Activated CD4-positive, alpha-beta T cell treated with anti-CD3 and anti-CD28 coated beads, Interleukin-2, amount 50 U/mL, for 24 hours (primary cell): ENCODE data around the gene SFTA2.
"Not testable (repeated sequence)": the region's sequence is repeated elsewhere in the genome, so short reads cannot be mapped to it uniquely, and the experiment has no call there.

Source experiments
- DNase-seq, 2 donors: peaks; one replicate each; pipeline ENCODE4 v3.0.0-alpha.2; 2020; ENCODE audit warnings: low read depth in 1 of 2, low spot score in 1 of 2

The SFTA2 gene

DNA sequence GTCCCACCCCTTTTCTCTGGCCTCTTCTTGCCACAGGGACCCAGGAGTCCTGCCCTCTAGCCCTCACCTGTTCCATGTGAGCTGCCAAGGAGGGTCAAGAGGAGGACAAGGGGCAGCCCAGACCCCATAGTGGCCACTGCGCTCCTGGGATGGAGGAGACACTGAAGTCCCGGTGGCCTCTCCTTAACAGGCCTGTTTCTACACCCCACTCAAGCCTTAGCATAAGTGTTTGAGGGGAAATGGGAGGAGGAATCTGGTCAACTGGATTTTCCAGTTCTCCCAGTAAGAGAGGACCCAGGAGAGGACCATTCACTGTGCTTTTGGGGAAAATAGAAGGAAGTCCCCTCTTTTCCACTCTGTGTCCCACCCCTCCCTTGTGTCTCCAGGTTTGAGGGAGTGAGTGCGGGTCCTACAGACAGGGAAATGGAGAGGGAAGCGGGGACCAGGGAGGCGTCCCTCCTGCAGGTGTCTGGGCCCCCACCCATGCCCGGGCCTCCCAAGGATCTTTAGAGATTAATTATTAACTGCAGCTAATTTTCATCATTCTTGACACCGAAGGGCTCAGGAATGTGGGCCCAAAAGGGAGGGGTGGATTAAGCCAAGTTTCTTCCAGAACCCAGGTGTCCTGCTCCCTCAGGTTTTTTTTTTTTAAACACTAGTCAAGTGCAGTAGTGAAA, at the start of gene SFTA2:
Gene SFTA2 (minus strand): TSS at position 202 of the 677 bp plus-strand sequence. CDS start 74 bp downstream, at position 128.
- DNase-seq = no peak

GRCh38 chr6:30979690-30980089, 47.7 kb upstream of the SFTA2 start:
- DNase-seq = no peak

DNA sequence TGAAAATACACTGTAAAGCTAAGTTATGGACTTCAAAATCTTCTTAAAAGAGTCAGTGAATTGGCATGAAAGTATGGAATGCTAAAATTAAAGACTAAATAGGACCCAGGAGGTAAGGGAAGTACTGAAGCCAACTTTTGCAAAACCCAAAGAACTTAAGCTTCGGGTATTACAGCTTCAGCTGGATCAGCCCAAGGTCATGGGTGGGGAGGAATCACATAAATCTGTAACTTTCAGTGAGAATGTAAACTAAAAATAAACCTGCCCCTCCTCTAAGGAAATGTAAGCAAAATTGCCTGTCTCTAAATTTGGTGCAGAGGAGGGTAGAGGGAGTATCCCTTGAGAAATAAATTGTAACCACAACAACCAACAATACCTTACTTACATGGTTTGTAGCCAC, 47.2 kb upstream of the SFTA2 start:
- DNase-seq = no peak

DNA sequence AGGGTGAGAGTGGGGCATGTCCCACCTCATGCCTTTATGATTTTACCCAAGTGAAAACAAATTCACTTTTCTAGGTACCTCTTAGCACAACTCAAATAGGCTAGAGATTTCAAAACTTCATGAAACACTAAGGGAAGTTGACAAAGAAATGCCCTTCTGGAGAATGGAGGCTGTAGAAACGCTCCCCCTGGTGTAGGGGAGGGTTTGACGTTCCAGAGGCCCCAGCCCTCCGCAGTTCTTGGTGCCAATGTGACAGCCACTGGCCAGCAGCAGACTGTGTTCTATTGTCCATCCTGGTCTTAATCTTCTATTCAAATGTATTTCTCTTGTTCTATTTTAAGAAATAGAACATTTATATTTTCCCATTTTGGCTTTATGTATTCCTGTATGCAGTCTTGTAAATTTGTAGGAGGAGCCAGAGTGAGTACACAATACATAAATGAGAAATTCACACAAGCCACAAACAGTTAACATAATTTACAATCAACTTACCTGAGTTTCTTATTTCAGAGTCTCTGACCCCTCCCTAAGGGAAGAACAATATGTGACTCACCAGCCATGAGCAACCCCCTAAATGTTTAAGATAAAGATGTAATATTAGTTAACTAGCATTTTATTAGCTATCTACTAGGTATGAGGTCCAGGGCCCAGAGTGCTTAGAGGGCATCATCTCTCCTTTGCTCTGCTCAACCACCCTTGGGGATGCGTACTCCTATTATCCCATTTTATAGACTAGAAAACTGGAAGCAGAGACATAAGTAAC, 42.7 kb upstream of the SFTA2 start:
- no peak for DNase-seq

- no peak for DNase-seq
Measured at GRCh38 chr6:30972816-30973215, 40.8 kb upstream of the SFTA2 start.

DNA sequence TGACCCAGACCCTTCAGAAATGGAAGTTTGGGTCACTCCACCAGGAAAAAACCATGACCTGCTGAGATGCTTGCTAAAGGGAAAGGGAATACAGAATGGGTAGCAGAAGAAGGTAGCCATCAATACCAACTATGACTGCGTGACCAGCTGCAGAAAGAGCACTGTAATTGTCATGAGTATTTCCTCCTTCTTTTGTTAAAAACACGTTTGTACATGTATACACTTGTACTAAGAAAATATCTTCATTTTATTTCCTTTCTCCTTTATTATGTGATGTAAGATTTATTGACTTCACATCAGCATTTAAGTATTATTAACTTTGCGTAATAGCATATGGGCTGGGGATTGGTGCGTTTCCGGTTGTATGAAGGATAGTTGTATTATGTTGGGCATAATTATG, 39.0 kb upstream of the SFTA2 start:
- DNase-seq = no peak

- not testable (repeated sequence) for DNase-seq
Measured at GRCh38 chr6:30969171-30969570, 37.2 kb upstream of the SFTA2 start.

GRCh38 chr6:30966154-30966553, 34.2 kb upstream of the SFTA2 start:
- no peak for DNase-seq

- no peak for DNase-seq
Measured at GRCh38 chr6:30965140-30965601, 33.2 kb upstream of the SFTA2 start.

- DNase-seq = no peak
Measured at GRCh38 chr6:30964075-30964474, 32.1 kb upstream of the SFTA2 start.

DNA sequence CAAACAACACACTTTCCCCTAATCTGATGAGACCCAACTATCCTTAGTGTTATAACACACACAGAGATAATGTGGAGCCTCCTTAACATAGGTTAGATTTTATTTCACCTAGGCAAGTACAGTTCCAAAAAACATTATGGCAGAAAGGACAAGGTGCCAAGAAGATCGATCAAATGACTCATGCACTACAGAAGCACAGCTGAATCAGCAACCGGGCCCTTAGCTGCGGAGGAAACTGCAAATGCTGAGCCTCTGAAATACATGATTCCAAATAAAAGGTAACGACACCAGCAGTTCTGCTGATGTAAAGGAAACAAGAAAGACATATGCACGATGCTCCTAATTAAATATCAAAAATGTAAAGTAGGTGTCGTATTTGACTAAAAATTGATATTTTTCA, 31.7 kb upstream of the SFTA2 start:
- no peak for DNase-seq

DNA sequence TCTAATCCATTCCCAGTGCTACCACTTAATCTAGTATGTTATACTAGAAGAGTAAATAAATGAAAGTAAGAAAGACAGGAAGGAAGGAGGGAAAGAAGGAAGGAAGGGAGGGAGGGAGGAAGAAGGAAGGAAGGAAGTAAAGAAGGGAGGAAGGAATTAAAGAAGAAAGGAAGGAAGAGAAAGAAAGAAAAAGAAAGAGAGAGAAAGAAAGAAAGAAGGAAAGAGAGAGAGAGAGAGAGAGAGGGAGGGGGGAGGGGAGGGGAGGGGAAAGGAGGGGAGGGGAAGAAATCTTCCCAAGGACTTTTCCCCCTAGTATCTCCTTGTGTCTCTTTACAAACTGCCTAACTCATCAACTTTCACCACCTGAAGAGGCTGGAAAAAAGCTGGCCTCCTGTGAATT, 30.7 kb upstream of the SFTA2 start:
- DNase-seq = no peak

DNA sequence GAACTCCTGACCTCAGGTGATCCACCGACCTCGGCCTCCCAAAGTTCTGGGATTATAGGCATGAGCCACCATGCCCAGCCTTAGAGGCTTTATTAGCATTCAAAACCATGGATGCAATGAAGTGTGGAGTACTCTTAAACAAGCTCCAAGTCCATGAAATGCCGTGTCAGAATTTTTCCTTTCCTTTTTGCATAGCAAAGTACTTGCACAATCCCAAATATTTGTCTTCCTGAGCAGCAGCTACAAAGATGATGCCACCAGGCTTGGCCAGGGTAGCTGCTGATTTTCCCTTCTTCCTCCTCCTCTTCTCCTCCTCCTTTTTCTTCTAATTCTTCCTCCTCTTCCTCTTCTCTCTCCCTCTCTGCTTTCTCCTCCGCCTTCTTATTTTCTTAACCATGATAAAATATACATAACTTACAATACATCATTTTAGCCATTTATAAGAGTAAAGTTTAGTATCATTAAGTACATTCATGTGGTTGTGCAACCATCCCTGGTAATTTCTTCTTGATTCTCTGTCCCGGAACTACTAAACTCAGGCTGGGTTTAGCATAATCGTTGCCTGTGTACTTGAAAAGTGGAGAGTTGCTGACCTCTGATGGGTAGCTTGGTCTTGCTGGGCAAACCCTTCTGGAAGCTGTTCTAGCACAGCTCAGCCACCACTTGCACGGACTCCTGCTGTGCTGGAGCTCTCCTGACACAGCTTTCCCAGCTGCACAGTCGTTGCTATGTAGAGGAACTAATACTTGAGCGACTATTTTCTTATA, 29.1 kb upstream of the SFTA2 start:
- DNase-seq = no peak

- DNase-seq = no peak
Measured at GRCh38 chr6:30957716-30958115, 25.7 kb upstream of the SFTA2 start.

DNA sequence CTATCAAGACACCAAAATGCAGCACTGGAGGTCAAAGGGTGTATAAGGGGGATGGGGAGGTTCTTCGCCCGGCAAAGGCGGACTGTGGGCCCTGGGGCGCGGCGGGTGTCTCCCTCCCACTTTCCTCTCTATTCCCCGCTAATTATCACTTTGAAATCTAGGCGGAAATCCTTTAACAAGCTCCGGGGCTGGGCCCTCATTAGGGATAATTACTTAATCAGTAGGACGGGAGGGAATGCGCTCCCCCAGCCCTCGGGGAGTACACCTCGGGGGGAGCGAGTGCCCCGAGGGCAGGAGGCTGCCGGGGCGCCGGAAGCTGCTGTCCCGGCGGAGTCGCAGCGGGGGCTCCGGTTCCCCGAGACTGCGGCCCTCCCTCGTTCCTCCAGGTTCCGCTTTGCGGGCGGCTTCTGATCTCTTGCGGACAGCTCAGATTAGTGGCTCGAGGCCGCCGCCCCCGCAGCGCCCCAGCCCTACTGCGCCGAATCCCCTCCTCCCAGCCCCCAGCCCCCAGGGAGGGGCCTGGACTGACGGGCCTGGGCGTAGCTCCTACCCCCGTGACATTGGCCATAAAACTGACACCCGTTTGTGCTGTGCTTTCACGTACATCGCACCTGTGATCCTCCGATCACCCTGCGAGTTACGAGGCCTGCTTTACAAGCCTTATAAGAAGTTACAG, 23.5 kb upstream of the SFTA2 start:
- peak; percentile 55 to 79 for DNase-seq

GRCh38 chr6:30954631-30955366, 22.8 kb upstream of the SFTA2 start:
- DNase-seq = no peak

- no peak for DNase-seq
Measured at GRCh38 chr6:30951907-30952469, 20.0 kb upstream of the SFTA2 start.

- no peak for DNase-seq
Measured at GRCh38 chr6:30948811-30949210, 16.8 kb upstream of the SFTA2 start.

DNA sequence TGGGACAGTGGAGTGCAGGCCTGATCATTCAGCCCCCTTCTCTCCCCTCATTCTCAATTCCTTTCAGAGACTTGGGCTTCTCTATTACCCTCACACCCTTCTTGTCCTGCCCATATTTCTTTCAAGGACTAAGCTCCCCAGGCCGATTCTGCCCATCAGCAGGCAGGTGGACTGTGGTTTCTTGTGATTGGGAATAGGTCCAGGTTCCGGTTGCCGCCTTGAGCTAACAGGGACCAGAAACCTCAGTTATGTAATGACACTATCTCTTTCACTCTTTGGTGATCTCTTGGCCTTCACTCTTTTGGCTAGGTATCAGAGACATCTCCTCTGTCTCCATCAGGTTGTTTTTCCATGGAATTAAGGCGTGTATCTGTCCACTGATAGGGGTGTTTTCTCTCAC, 15.3 kb upstream of the SFTA2 start:
- DNase-seq = no peak

DNA sequence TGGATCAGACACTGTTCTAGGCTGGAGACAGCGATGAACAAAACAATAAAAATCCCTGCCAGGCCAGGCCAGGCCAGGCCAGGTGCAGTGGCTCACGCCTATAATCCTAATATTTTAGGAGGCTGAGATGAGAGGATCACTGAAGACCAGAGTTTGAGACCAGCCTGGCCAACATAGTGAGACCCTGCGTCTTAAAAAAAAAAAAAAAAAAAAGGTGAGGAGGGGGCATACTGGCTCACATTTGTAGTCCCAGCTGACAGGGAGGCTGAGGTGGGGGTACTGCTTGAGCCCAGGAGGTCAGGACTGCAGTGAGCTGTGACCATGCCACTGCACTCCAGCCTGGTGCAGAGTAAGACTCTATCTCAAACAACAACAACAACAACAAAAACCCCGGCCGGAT, 13.3 kb upstream of the SFTA2 start:
- DNase-seq = no peak
